ENCODE results near the gene AKIP1. TPM values are rescaled to one million over a fixed set of nuclear protein-coding genes. Genes with fewer than 3 reads are reported as not detected.

Gene AKIP1
- total and polyA plus RNA-seq, 9 donors, result 12.4 to 42.3 (median 20.8) TPM

DNA sequence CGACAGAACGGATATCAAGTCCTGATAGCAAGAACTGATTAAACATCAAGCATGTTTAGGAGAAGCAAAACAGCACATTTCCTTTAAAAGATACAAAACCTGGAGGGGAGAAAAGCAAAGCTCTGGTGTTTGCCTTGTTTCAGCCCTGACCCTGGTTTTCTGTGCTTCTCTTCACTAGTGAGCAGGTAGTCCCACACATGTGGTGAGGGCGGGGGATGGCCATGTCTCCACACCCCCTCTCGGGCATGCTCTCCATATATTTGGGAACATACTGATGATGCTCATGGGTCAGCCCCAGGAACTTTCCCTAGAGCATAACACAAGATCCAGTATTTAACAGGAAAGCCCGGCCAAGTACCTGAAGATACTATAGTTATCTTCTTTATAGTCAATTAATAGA lies 11.7 kb downstream of the AKIP1 start:
- intact Hi-C loops (cut with DNase I), result no loop called here
- 76 to 80% (median 78%) methylated on average over 5 of the region's 5 CpGs for WGBS, 3 donors
- no peak overlapping the region for H3K27ac ChIP-seq
- no peak overlapping the region for H3K4me3 ChIP-seq
- H3K36me3 ChIP-seq, result no peaks in the 10 kb centered on the region
- TF ChIP-seq, protein P1, sequence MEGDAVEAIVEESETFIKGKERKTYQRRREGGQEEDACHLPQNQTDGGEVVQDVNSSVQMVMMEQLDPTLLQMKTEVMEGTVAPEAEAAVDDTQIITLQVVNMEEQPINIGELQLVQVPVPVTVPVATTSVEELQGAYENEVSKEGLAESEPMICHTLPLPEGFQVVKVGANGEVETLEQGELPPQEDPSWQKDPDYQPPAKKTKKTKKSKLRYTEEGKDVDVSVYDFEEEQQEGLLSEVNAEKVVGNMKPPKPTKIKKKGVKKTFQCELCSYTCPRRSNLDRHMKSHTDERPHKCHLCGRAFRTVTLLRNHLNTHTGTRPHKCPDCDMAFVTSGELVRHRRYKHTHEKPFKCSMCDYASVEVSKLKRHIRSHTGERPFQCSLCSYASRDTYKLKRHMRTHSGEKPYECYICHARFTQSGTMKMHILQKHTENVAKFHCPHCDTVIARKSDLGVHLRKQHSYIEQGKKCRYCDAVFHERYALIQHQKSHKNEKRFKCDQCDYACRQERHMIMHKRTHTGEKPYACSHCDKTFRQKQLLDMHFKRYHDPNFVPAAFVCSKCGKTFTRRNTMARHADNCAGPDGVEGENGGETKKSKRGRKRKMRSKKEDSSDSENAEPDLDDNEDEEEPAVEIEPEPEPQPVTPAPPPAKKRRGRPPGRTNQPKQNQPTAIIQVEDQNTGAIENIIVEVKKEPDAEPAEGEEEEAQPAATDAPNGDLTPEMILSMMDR (IDR thresholded peaks at IDR 0.05), result no peak
- TF ChIP-seq EP300 (IDR thresholded peaks at IDR 0.05) (no peak), POLR2A (IDR thresholded peaks at IDR 0.05) (no peak)
- no peaks in the 10 kb centered on the region for H3K9me3 ChIP-seq
- no peaks in the 10 kb centered on the region for H3K27me3 ChIP-seq
- DNase-seq, result no peak
- no peaks in the 10 kb centered on the region for H3K4me1 ChIP-seq (ENCODE audit: insufficient read depth)

- Histone ChIP-seq H3K36me3 (no peaks in the 10 kb centered on the region), H3K4me3 (no peak overlapping the region), H3K27ac (no peak overlapping the region), H3K4me1 (ENCODE audit: insufficient read depth) (no peaks in the 10 kb centered on the region), H3K9me3 (no peaks in the 10 kb centered on the region), H3K27me3 (no peaks in the 10 kb centered on the region)
- WGBS, 3 donors, result 90 to 97% (median 96%) methylated on average over 5 of the region's 5 CpGs
- intact Hi-C loops (cut with DNase I), result no loop called here
- TF ChIP-seq, protein P1 (IDR thresholded peaks at IDR 0.05), result no peak
- TF ChIP-seq EP300 (IDR thresholded peaks at IDR 0.05) (no peak), POLR2A (IDR thresholded peaks at IDR 0.05) (no peak)
- no peak for DNase-seq
These were observed 14.7 kb downstream of the AKIP1 start for GRCh38 chr11:8925711-8926110.

GRCh38 chr11:8926236-8926635 lies 15.2 kb downstream of the AKIP1 start:
- 93 to 95% (median 94%) methylated on average over 5 of the region's 5 CpGs for WGBS, 3 donors
- intact Hi-C loops (cut with DNase I), result no loop called here
- Histone ChIP-seq H3K9me3 (no peaks in the 10 kb centered on the region), H3K36me3 (no peaks in the 10 kb centered on the region), H3K4me1 (ENCODE audit: insufficient read depth) (no peaks in the 10 kb centered on the region), H3K27ac (no peak overlapping the region), H3K27me3 (no peaks in the 10 kb centered on the region), H3K4me3 (no peak overlapping the region)
- TF ChIP-seq, protein P1 (IDR thresholded peaks at IDR 0.05), result no peak
- no peak for TF ChIP-seq EP300 (IDR thresholded peaks at IDR 0.05)
- no peak for TF ChIP-seq POLR2A (IDR thresholded peaks at IDR 0.05)
- no peak for DNase-seq

DNA sequence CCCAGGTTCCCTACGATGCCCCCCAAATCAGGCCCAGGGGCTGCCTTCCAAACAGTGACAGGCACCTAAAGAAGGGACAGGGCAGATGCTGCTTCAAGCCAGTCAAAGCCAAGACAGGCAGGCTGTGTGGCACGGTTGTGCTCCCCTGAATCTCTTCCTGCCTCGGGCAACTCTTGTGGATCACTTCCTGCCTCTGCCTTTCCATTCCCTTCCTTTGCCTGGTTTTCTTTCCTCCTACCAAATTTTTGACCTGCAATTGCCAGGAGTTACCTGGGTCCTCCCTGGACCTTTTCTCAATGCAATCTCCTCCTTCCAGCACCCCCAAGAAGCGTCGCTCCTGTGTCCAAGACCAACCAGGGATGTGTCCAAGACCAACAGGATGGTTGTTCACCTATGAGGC lies 16.2 kb downstream of the AKIP1 start:
- intact Hi-C loops (cut with DNase I), result no loop called here
- WGBS, 3 donors, result 87 to 89% (median 88%) methylated on average over 5 of the region's 5 CpGs

More for the DNA sequence above, 16.2 kb downstream of the AKIP1 start:
- DNase-seq, result no peak
- Histone ChIP-seq H3K36me3 (no peaks in the 10 kb centered on the region), H3K4me3 (no peak overlapping the region), H3K27me3 (no peaks in the 10 kb centered on the region), H3K9me3 (no peaks in the 10 kb centered on the region), H3K4me1 (ENCODE audit: insufficient read depth) (no peaks in the 10 kb centered on the region), H3K27ac (no peak overlapping the region)
- TF ChIP-seq, protein P1 (IDR thresholded peaks at IDR 0.05), result no peak
- TF ChIP-seq POLR2A (IDR thresholded peaks at IDR 0.05), result no peak
- TF ChIP-seq EP300 (IDR thresholded peaks at IDR 0.05), result no peak
